Activated CD4-positive, alpha-beta T cell treated with anti-CD3 and anti-CD28 coated beads, Interleukin-2, amount 50 U/mL, for 48 hours (primary cell): Measurements from ENCODE around the gene TMEM190.
A peak's percentile ranks its signal among the peaks of the same experiment; 100 is the strongest.
"Not testable (repeated sequence)": the region's sequence is repeated elsewhere in the genome, so short reads cannot be mapped to it uniquely, and the experiment has no call there.

ENCODE experiments used
- DNase-seq, 2 experiments: peaks; one replicate each; pipeline ENCODE4 v3.0.0-alpha.2; 2020

Gene TMEM190

DNA sequence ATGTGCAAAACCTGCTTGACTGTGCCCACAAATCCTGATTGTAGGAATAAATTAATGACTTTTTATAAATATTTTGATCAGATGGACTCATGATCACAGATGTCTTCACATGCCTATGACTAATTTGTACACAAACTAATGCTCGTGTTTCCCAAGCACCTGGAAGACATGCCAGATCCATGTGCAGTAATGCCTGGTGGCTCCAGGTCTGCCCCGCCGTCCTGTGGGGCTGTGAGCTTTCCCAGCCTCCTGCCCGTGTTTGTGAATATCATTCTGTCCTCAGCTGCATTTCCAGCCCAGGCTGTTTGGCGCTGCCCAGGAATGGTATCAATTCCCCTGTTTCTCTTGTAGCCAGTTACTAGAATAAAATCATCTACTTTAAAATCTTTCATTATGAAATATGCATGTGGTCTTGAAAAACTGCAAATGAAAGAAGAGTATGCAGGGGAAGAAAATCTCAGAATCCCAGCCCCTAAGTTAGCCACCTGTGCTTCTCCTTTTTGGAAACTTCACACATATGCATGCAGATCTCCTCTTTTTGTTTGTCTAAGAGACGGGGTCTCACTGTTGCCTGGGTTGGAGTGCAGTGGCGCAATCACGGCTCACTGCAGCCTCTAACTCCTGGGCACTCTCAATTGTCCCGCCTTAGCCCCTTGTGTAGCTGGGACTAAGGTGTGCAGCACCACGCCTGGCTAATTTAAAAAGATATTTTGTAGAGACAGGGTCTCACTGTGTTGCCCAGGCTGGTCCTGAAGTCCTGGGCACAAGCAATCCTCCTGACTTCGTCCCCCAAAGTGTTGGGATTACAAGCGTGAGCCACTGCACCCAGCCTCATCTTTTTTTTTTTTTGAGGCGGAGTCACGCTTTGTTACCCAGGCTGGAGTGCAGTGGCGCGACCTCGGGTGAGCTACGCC, 15.3 kb downstream of the TMEM190 start:
- no peak for DNase-seq

GRCh38 chr19:55392820-55393761, 16.5 kb downstream of the TMEM190 start:
- DNase-seq: no peak

DNA sequence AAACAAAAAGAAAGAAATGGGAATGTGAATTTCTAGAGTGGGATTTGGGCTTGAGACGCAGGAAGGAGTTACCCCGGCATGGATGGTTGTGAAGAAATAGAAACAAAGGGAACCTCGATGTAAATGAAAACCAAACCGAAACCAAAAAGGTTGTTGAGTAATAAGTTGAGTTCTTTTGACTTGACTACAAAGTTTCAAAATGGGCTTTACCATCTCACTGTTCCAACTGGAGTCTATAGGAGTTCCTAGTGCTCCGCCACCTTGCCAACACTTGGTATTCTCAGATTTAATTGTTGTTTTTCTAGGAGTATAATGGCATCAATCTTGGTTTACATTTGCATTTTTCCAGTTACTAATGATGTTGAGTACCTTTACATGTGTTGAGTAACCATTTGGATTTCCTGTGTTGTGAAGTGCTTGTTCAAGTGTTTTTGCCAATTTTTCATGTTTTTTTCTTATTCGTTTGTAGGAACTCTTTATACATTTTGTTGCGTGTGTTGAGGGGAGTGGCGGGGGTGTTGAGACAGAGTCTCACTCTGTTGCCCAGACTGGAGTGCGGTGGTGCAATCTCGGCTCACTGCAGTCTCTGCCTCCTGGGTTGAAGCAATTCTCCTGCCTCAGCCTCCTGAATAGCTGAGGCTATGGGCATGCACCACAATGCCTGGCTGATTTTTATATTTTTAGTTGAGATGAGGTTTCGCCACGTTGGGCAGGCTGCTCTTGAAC, 21.7 kb downstream of the TMEM190 start:
- DNase-seq: no peak

GRCh38 chr19:55400281-55401087, 23.9 kb downstream of the TMEM190 start:
- no peak for DNase-seq

DNA sequence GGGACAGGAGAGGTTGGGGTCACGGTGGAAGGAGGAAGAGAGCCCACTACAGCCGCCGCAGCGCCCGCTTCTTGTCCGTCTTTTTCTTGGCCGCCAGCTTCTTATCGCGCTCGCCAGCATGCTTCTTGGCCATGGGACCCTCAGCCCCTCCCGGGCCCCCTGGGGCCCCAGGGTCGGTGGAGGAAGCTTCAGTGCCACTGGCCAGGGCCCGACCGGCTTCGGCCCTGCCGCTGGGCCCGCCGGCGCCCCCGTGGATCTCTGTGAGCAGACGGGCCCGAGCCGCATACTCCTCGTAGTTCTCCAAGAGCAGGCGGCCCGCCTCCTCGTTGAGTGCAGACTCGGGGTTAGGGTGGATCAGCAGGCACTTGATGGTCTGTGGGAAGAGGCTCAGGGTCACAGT, 24.8 kb downstream of the TMEM190 start:
- not testable (repeated sequence) for DNase-seq

DNA sequence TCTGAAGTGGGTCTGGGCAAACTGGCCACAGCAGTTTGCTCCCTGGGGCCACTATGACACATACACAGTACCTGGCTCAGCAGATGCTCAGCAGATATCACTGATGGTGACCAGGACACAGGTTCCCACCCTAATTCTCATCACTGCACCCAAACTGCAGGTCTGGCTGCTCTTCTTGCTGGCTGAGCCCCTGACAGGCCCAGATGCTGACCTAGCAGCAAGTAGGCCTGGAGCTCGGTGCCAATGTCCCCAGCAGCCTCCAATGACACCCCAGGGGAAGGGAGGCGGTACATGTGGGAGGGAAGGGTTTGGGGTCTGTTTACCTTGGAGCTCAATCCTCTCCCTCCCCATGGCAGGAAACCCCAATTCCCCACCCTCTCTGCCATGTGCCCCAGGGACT, 25.9 kb downstream of the TMEM190 start:
- DNase-seq: no peak

DNA sequence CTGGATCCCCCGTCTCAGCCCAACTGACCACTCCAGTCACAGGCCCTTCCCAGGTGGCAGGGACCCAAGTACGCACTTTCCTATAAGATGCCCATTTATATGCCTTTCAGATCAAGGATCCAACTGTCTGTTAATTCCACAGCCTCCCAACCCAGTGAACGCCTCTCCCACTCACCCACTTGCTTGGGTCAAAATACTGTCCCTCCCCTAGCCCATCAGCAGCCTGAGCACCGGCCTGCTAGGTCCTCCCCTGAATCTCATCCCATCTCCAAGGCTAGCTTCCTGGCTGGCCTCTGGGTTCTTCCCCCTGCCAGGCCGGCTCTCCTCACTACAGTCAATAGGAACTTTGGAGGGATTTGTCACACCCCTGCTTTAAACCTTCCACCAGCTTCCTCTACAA, 29.0 kb downstream of the TMEM190 start:
- DNase-seq: no peak

DNA sequence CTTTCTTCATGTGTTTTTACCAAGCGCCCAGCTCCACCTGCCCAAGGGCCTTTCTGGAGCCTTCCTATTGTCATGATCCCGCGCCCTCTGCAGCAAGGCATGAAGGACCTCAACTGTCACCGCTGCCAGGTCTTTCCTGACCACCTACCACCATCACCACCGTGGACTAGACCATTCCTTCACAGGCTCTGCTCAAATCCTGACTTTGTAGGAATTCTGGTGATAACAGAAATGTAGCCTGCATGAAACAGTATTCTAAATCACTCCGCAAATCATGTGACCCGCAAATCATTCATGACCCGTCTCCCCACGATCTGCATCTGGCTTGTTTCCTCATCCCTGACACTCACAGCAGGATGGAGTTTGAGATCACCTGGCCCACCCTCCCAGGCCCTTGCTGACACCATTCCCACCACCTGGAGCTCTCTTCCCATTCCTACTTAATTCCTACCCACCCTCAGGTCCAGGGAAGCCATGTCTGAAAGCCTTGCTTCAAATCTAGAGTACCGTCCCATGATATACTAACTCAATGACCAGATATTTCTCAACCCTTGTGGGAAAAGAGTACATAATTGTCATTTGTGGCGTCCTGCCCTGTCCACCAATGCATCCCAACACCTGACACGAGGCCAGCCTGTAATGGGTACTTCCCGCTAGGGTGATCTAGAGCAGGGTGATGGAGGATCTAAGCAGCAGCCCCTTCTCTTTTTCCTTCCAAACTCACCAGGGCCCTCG, 29.6 kb downstream of the TMEM190 start:
- DNase-seq: no peak

GRCh38 chr19:55406826-55407549, 30.4 kb downstream of the TMEM190 start:
- DNase-seq: no peak

- DNase-seq: not testable (repeated sequence)
Observed at GRCh38 chr19:55407550-55407799, 30.8 kb downstream of the TMEM190 start, which contains the start of gene UBE2S. UBE2S (minus strand) TSS chr19:55407788; CDS start chr19:55407589, 199 bp downstream.

DNA sequence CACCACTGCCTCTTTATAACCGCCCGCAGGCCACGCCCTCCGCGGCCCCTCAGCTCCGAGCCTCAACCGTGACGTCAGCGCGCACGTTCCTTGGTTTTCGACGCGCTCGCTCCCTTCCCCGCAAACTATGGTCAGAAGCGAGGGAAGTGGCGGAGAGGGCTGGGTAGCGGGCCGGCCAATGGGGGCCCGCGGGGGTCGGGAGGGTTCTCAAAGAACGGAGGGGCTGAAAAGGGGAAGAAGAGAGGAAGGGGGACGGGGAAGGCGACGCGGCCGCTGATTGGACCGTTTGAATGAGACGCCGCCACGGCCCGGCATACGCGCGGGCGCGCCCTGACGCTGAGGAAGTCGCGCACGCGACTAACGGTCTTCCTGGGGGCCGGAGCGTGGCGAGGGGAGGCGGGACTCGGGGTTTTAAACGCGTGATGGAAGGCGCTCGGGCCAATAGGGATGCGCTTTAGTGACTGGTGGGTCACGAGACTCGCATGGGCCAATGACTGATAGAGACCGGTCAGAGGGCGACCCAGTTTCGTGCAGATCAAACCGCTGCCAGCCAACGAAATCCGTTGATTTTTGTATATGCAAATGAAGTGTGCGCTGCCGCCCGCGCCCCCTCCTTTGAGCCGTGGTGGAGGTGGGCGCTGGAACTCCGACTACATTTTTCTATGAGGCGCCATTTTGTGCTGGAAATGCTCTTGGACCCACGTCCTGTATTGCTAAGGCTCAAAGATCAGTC, 31.3 kb downstream of the TMEM190 start:
- DNase-seq: peak; percentile 94 to 96

DNA sequence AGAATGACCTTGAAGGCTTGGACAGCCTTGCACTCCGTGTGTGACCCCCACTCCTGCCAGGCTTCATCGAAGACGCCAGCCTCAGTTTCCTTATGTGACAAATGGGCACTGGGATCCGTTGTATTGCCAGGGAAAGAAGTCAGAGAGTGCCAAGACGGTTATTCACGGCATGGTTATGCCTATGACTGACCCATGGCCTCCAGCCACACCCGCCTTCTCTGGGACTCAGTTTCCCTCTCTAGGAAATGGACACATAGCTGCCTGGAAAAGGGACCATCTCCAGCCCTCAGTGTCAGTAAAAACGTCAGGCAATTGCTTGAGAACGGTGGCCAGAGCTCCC, 31.9 kb downstream of the TMEM190 start:
- DNase-seq: no peak

GRCh38 chr19:55409179-55409578, 32.6 kb downstream of the TMEM190 start:
- DNase-seq: not testable (repeated sequence)

DNA sequence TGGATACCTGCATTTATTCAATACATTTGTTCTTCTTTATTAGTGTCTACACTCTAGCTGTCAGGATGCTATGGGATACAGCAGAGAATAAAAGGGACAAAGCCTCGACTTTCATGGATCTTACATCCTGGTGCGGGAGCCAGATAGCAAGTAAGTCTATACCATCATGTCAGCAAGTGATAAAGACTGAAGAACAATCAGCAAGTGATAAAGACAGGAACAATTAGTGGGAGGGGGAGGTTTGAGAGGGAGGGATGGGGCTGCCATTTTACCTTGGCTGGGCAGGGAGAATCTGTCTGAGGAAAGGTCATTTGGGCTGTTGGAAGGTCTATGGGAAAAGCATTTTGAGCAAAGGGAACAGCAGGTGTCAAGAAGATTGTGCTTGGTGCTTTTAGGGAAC, 33.5 kb downstream of the TMEM190 start:
- DNase-seq: no peak

DNA sequence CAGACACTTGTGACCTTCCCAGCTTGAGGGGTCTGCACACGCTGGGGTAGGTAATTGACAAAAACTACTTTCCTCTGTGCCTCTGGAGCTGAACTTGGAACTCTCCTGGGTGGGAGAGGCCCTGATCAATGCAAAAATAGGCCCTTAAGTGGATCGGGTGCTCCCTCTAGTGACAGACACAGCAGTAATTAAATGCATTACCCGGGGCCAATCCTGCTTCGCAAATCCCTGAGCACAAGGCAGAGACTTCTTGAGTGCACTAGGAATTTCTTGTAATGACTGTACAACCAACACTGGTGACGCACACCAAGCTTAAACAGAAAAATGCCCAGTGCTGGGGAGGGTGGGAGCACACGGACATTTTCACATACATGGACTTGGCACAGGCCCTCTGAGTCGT, 41.6 kb downstream of the TMEM190 start:
- DNase-seq: peak; percentile 46 to 58

- DNase-seq: no peak
Observed at GRCh38 chr19:55419103-55419502, 42.5 kb downstream of the TMEM190 start.

DNA sequence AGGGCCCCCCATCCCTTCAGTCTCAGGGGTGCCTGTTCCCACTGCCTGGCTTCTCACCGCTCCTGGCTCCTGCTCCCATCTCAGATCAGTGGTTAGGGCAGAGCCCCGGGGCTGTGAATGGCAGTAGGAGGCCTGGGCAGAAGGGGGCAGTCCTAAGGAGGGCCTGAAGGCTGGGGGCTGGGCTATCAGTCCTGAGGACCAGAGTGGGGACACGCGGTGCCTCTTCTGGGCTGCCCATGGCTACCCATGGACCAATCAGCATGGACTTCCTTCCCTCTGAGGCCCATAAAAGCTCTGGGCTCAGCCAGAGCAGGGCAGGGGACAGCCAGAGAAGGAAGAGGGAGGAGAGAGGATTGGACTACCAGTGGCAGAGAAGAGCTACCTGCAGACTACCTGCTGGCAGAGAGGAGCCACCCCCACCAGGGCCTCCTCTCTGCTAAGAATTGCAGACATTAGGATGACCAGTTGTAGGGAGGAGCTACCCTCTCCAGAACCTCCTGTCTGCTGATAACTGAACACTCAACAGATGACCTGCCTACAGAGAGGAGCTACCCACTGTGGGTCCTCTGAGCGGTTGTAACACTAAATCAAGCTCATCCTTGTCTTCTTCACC, 43.1 kb downstream of the TMEM190 start:
- DNase-seq: no peak

DNA sequence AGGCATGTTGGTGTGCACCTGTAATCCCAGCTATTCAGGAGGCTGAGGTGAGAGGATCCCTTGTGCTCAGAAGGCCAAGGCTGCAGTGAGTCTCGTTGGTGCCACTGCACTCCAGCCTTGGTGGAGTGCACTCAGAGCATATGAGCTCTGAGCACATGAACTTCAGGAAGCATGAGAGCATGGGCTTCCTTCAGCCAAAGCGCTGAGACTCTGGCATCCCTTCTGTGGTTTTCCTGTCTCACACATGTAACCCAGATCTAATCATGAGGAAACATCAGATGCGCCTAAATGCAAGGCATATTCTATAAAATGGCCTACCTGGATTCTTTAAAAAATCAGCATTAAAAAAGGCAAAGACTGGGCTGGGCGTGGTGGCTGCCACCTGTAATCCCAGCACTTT, 44.7 kb downstream of the TMEM190 start:
- not testable (repeated sequence) for DNase-seq

DNA sequence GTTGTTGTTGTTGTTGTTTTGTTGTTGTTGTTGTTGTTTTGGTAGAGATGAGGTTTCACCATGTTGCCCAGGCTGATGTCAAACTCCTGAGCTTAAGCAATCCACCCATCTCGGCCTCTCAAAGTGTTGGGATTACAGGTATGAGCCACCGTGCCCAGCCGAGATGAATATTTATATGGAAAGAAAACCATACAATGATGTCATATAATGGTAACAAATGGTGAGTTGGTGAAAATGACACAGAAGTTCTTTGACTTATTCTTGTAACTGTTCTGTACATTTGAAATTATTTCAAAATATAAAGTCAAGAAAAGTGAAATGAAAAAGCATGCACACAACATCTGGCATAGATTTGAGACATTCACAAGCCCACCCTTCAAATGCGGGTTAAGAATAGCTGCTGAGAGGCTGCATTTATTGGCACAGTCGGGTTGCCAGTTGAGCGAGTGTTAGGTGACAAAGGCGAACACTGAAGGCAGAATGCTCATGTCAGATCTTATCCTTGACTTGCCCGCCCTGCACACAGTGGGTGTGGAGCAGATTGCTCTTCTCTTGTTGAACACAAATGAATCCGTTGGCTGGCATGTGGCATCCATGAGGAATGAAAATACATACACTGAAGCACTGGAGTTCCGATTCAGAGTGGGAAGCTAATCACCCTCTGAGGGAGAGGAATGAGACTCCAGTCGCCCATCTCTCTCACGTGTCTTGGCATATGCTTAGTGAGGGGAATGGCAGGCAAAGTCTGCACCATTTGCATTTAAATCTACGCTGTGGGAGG, 46.8 kb downstream of the TMEM190 start:
- DNase-seq: no peak
